ENCODE data around the gene SERF1A. TPM values are rescaled to one million over a fixed set of nuclear protein-coding genes. Genes with fewer than 3 reads are reported as not detected.
"Not testable (repeated sequence)": the region's sequence is repeated elsewhere in the genome, so short reads cannot be mapped to it uniquely, and the experiment has no call there.

The SERF1A gene
- total and polyA plus RNA-seq, 2 donors (not counting 1 experiment from before 2014, with no cell fraction given) = 2.8 to 4.9 TPM

GRCh38 chr5:70925211-70925562 is 24.7 kb downstream of the SERF1A start:
- not testable (repeated sequence) for H3K79me2 ChIP-seq (ENCODE audit: control insufficient read depth, insufficient read depth, low read length); H3K4me1 ChIP-seq (ENCODE audit: control insufficient read depth, extremely low read depth, insufficient read depth, low read length); H3K9me3 ChIP-seq (ENCODE audit: control insufficient read depth, insufficient read depth, low read depth, low read length); H3K36me3 ChIP-seq (ENCODE audit: control insufficient read depth, insufficient read depth, low read length); H3K4me2 ChIP-seq (ENCODE audit: extremely low read depth, insufficient read depth, low read length); H3K27me3 ChIP-seq (ENCODE audit: control insufficient read depth, insufficient read depth, low read length); H2AFZ ChIP-seq (ENCODE audit: low read length); H3K4me3 ChIP-seq (replicated peaks in 1 of 4; ENCODE audit: control extremely low read depth in 1 of 4, insufficient read depth in 1 of 4, low read depth in 3 of 4, low read length in 4 of 4); H3K9ac ChIP-seq (ENCODE audit: insufficient read depth, low read length); H3K27ac ChIP-seq (ENCODE audit: insufficient read depth, low read length); DNase-seq (ENCODE audit: low read depth in 2 of 2); H4K20me1 ChIP-seq (ENCODE audit: control insufficient read depth, extremely low read depth, insufficient read depth, low read length)

- not testable (repeated sequence) for DNase-seq (ENCODE audit: low read depth in 2 of 2); H2AFZ ChIP-seq (ENCODE audit: low read length); H4K20me1 ChIP-seq (ENCODE audit: control insufficient read depth, extremely low read depth, insufficient read depth, low read length); H3K27ac ChIP-seq (ENCODE audit: insufficient read depth, low read length); H3K4me2 ChIP-seq (ENCODE audit: extremely low read depth, insufficient read depth, low read length); H3K79me2 ChIP-seq (ENCODE audit: control insufficient read depth, insufficient read depth, low read length); H3K36me3 ChIP-seq (ENCODE audit: control insufficient read depth, insufficient read depth, low read length); H3K4me3 ChIP-seq (replicated peaks in 1 of 4; ENCODE audit: control extremely low read depth in 1 of 4, insufficient read depth in 1 of 4, low read depth in 3 of 4, low read length in 4 of 4); H3K9me3 ChIP-seq (ENCODE audit: control insufficient read depth, insufficient read depth, low read depth, low read length); H3K9ac ChIP-seq (ENCODE audit: insufficient read depth, low read length); H3K4me1 ChIP-seq (ENCODE audit: control insufficient read depth, extremely low read depth, insufficient read depth, low read length); H3K27me3 ChIP-seq (ENCODE audit: control insufficient read depth, insufficient read depth, low read length)
Observed at GRCh38 chr5:70931709-70932368, 31.4 kb downstream of the SERF1A start.

DNA sequence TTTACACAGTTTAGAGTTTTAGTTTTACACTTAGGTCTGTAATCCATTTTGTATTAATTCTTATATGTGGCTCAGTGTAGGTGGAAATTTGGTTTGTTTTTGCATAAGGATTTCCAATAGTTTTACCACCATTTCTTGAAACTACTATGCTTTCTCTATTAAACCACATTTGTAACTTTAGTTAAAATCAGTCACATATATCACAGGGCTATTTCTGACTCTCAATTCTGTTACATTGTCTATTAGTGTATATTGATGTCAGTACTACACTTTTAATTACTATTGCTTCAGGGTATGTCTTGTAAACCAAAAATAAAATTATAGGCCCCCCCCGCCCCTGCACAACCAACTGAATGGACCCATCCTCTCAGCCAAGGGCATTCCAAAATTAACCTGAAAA is 32.1 kb downstream of the SERF1A start:
- not testable (repeated sequence) for H3K4me1 ChIP-seq (ENCODE audit: control insufficient read depth, extremely low read depth, insufficient read depth, low read length); H2AFZ ChIP-seq (ENCODE audit: low read length); H3K4me2 ChIP-seq (ENCODE audit: extremely low read depth, insufficient read depth, low read length); H3K79me2 ChIP-seq (ENCODE audit: control insufficient read depth, insufficient read depth, low read length); H3K4me3 ChIP-seq (replicated peaks in 1 of 4; ENCODE audit: control extremely low read depth in 1 of 4, insufficient read depth in 1 of 4, low read depth in 3 of 4, low read length in 4 of 4); H3K9ac ChIP-seq (ENCODE audit: insufficient read depth, low read length); H4K20me1 ChIP-seq (ENCODE audit: control insufficient read depth, extremely low read depth, insufficient read depth, low read length); H3K36me3 ChIP-seq (ENCODE audit: control insufficient read depth, insufficient read depth, low read length); DNase-seq (ENCODE audit: low read depth in 2 of 2); H3K27ac ChIP-seq (ENCODE audit: insufficient read depth, low read length); H3K9me3 ChIP-seq (ENCODE audit: control insufficient read depth, insufficient read depth, low read depth, low read length); H3K27me3 ChIP-seq (ENCODE audit: control insufficient read depth, insufficient read depth, low read length)

DNA sequence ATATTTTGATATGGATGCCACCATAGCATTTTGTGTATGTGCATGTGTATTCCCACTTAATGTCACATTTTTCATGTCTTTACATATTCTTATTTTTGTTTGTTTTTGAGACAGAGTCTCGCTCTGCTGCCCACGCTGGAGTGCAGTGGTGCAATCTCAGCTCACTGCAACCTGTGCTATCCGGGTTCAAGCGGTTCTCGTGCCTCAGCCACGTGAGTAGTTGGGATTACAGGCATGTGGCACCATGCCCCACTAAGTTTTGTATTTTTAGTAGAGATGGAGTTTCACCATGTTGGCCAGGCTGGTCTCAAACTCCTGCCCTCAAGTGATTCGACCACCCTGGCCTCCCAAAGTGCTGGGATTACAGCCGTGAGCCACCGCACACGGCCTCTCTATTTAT is 52.6 kb downstream of the SERF1A start:
- H3K4me1 ChIP-seq (ENCODE audit: control insufficient read depth, extremely low read depth, insufficient read depth, low read length); H3K27ac ChIP-seq (ENCODE audit: insufficient read depth, low read length); H3K9ac ChIP-seq (ENCODE audit: insufficient read depth, low read length); H3K79me2 ChIP-seq (ENCODE audit: control insufficient read depth, insufficient read depth, low read length); H3K27me3 ChIP-seq (ENCODE audit: control insufficient read depth, insufficient read depth, low read length); DNase-seq (ENCODE audit: low read depth in 2 of 2); H3K4me3 ChIP-seq (replicated peaks in 1 of 4; ENCODE audit: control extremely low read depth in 1 of 4, insufficient read depth in 1 of 4, low read depth in 3 of 4, low read length in 4 of 4); H3K9me3 ChIP-seq (ENCODE audit: control insufficient read depth, insufficient read depth, low read depth, low read length); H2AFZ ChIP-seq (ENCODE audit: low read length); H4K20me1 ChIP-seq (ENCODE audit: control insufficient read depth, extremely low read depth, insufficient read depth, low read length); H3K36me3 ChIP-seq (ENCODE audit: control insufficient read depth, insufficient read depth, low read length); H3K4me2 ChIP-seq (ENCODE audit: extremely low read depth, insufficient read depth, low read length): not testable (repeated sequence)

Other genes starting within 250 kb of the SERF1A start
- gene SMN1, start 24.4 kb downstream of the SERF1A start, total RNA-seq = 23.9 and 27.2 TPM in 2 replicates
- 37.4 and 40.0 TPM in 2 replicates for gene SMN1, start 24.4 kb downstream of the SERF1A start, polyA plus RNA-seq
- 1.5 and 3.8 TPM in 2 replicates for gene NAIP, start 124.7 kb downstream of the SERF1A start, total RNA-seq
- gene NAIP, start 124.7 kb downstream of the SERF1A start, polyA plus RNA-seq = 1.4 and 2.7 TPM in 2 replicates
- 13.1 and 20.8 TPM in 2 replicates for gene GTF2H2, start 167.0 kb downstream of the SERF1A start, total RNA-seq
- gene GTF2H2, start 167.0 kb downstream of the SERF1A start, polyA plus RNA-seq = 14.2 and 17.0 TPM in 2 replicates